TTC549 (cell line): ENCODE measurements around the gene C11orf68.
"Not testable (repeated sequence)": the region's sequence is repeated elsewhere in the genome, so short reads cannot be mapped to it uniquely, and the experiment has no call there.

Experiments
- FAIRE-seq: peaks from 2 replicates; lab custom pipeline; 2012; peaks lifted over from hg19 to GRCh38; lab: Jason Lieb, UNC

Gene C11orf68

DNA sequence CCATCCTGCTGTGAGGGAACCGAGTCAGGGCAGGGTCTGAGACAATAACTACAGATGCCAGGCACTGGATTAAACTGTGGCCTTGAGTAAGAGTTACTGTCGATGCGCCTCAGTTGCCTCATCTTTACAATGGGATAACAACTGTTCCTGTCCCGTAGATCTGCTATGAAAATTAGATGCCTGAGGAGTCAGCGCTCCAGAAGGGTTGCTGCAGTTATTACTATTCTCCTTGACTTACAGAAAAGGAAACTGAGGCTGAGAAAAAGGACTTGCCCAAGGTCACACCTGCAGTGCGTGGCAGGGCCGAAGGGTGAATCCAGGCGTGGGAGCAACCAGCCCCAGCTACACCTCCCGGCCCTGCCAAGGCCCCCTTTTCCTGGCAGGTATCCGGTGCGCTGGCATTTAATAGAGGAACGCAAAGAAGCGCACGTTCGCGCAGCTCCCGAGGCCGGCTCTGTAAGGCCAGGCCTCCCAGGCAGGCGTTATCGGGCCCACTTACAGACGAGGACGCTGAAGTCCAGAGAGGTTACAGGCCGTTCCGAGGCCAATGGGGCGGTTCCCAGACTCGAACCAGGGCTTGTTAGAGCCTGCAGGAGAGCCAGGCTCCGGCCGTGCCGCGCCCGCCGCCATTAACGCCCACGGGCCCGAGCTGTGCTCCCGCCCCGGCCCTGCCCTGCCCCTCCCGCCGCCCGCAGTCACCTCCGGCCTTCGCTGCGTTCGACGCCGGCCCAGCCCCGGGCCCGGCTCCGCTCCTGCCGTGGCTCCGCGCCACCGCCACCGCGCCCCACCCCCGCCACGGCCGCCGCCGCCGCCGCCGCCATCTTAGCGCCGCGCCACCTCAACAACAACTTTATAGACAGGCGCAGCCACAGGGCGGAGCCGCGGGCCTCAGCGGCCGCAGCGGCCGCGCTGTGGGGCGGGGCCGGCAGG is at the start of gene C11orf68:
Gene C11orf68, minus strand, starts transcription at position 852 of the 930 bp plus-strand sequence. Its CDS starts 31 bp downstream, at position 821.
- no peak for FAIRE-seq

DNA sequence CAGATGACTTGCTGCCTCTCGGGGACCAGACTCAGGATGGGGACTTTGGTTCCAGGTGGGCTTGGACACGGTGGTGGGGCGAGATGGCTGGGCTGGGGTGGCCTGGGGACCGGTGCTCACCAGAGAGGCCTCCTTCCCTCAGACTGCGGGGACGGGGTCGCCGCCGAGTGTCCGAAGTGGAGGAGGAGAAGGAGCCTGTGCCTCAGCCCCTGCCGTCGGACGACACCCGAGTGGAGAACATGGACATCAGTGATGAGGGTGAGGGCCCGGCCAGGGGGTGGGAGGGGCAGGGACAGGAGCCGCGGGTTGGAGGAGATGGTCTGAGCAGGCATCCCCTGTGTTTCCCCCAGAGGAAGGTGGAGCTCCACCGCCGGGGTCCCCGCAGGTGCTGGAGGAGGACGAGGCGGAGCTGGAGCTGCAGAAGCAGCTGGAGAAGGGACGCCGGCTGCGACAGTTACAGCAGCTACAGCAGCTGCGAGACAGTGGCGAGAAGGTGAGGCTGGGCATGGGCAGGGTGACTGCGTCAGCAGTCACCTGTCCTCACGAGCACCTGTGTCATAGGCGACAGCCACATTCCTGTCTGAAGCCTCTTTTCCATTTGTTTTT is 48.6 kb upstream of the C11orf68 start:
- no peak for FAIRE-seq

DNA sequence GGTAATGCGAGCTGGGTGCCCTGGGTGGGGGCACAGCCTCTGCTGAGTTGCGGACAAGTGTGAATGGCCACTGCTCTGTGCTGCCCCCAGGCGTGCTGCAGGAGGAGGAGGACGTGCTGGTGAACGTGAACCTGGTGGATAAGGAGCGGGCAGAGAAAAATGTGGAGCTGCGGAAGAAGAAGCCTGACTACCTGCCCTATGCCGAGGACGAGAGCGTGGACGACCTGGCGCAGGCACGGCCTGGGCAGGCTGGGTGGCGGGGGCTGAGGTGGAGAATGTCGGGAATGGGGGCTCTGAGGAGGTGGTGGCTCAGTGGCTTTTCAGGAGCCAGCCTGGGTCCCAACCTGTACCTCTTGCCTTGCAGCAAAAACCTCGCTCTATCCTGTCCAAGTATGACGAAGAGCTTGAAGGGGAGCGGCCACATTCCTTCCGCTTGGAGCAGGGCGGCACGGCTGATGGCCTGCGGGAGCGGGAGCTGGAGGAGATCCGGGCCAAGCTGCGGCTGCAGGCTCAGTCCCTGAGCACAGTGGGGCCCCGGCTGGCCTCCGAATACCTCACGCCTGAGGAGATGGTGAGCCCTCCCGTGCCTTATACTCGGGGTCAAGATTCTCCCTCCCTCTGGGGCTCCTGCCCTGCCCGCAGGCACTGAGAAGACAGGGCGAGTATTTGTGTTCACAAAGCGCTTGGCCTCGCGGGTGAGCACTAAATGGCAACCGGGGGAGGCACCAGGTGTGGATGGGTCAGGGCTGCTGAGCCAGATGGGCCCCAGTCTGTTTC is 47.3 kb upstream of the C11orf68 start:
- FAIRE-seq: no peak

DNA sequence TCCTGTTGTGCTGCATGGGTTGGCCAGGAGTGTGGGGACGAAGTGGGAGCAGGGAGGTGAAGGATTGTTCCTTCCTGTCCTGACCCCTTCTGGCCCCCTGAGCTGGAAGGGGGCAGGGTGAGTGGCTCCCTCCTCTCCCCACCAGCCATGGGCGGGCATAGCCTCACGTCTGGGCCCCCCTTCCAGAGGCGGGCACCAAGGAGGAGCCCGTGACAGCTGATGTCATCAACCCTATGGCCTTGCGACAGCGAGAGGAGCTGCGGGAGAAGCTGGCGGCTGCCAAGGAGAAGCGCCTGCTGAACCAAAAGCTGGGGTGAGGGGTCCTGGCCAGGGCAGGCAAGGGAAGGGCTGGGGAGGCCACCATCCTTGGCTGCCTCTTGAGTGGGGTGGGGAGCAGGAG is 46.0 kb upstream of the C11orf68 start:
- no peak for FAIRE-seq

DNA sequence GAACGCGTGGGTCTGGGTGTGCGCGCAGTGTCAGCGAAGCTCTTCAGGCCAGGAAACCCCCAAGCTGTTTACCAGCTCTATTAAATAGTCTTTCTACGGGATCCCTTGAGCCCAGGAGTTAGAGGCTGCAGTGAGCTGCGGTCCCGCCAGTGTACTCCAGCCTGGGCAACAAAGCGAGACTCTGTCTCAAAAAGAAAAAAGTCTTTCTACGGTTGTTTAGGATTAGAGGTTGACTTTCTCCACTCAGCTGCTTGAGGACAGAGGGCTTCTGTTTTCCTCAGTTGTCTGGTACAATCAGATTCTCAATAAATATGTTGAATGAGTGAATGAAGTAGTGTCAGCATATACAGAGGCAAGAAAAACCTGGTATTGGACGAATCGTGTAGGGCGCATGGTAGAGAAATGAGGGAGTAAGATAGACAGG is 43.3 kb upstream of the C11orf68 start:
- no peak for FAIRE-seq

DNA sequence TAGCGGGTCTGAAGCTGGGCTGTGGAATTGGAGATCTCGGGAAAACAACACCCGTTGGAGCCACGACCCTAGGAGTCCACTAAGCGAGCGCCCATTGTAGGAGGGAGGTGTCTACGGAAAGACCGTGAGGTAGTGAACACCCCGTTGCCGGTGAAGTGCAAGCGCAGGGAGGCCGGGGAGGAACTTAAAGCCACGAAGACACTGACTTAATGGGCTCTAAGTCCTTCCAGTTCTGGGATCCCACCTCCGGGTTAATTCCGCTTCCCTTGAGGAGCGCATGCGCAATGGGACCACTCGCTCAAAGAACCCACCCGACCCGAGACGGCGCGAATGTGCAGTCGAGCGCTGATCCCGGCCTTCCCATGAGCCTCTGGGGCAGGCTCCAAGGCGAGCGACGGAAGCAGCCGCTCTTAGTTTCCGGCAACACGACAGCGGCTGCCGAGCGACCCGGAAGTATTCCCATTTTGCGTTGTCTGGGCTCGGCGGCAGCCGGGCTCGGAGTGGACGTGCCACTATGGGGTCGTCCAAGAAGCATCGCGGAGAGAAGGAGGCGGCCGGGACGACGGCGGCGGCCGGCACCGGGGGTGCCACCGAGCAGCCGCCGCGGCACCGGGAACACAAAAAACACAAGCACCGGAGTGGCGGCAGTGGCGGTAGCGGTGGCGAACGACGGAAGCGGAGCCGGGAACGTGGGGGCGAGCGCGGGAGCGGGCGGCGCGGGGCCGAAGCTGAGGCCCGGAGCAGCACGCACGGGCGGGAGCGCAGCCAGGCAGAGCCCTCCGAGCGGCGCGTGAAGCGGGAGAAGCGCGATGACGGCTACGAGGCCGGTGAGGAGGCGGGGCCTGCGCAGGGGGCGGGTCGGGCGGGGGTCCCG is 42.6 kb upstream of the C11orf68 start, which contains the start of gene SART1:
Gene SART1, plus strand, starts transcription at position 468 of the 874 bp plus-strand sequence. Its CDS starts 47 bp downstream, at position 515.
- peak; percentile 83 for FAIRE-seq

DNA sequence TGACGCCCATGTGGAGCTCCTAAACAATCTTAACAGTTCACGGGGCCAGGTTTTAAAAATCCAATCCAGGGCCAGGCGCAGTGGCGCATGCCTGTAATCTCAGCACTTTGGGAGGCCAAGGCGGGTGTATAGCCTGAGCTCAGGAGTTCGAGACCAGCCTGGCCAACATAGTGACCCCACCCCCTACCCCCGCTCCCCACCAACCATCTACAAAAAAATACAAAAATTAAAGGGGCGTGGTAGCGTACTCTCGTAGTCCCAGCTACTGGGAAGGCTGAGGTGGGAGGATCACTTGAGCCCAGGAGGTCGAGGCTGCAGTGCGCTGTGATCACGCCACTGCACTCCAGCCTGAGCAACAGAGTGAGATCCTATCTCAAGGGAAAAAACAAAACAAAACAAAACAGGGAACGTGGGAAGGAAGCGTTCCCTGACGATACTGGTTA is 42.0 kb upstream of the C11orf68 start:
- no peak for FAIRE-seq

DNA sequence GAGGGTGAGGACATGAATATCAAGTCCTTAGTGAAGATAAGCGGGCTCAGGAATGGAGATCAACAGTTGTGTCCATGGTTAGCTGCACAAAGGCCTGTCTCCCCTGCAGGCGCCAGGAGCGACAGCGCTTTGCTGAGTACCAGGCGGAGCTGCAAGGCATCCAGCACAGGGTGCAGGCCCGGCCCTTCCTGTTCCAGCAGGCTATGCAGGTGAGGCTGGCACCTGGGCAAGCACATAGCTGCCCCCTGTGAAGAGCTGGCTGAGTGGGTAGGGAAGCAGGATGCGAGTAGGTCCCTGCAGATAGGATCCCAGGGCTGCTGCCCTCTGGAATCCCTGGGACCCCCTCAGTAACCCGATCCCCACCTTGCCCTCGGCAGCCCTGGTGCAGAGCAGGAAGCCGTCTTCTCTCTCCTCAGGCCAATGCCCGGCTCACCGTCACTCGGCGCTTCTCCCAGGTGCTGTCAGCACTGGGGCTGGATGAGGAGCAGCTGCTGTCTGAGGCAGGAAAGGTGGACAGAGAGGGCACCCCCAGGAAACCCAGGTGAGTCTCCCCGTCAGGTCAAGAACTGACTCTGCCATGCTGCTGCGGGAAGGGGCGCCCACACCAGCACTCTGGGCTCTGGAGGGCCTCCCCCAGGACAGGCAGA is 40.0 kb upstream of the C11orf68 start:
- FAIRE-seq: no peak

DNA sequence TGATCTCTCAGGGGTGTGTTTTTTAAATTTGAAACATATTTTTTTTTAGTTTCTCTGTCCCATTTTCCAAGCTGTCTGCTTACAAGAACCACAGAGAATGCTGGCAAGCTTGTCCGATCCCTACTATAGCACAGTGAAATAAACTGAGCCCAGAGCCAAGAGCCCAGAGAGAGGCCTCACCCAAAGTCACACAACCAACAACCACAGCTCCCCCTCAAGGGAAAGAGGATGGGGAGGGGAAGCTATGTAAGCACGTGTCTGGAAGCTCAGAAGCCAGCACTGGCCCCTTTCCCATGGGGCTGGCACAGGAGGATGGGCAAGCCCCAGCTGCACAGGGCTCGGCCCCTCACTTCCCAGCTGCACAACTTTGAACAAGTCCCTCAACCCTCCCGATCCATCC is 39.4 kb upstream of the C11orf68 start:
- no peak for FAIRE-seq

DNA sequence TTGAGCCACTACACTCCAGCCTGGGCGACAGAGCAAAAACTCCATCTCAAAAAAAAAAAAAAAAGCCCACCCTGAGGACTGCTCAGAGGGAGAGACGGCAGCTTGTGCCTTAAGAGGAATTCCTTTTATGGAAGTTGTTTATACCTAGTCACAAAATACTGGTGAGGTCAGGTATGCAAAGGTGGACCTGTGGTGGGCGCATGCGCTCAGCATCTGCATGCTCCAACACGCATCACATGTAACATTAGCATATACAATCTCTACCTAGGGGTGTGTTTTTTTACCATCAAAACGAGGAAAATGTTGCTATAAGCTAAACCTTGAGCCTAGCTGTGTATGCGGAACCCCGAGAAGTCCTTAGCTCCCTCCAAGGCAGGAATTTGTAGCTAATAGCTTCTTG is 35.9 kb upstream of the C11orf68 start:
- FAIRE-seq: no peak

DNA sequence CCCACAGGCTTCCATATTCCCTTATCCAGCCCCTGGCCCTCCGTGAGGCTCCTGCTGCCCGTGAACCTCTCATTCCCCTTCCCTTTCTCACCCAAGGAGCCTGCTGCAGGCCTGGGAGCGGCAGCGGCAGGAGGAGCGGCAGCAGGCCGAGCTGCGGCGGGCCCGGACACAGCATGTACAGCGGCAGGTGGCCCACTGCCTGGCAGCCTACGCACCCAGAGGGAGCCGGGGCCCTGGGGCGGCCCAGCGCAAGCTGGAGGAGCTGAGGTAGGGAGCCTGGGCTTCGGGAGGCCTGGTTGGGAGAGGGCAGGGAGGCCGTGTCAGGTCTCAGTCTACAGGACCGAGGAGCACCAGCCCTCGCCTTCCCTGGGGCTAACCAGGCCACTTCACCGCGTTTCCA is 34.6 kb upstream of the C11orf68 start:
- FAIRE-seq: no peak

DNA sequence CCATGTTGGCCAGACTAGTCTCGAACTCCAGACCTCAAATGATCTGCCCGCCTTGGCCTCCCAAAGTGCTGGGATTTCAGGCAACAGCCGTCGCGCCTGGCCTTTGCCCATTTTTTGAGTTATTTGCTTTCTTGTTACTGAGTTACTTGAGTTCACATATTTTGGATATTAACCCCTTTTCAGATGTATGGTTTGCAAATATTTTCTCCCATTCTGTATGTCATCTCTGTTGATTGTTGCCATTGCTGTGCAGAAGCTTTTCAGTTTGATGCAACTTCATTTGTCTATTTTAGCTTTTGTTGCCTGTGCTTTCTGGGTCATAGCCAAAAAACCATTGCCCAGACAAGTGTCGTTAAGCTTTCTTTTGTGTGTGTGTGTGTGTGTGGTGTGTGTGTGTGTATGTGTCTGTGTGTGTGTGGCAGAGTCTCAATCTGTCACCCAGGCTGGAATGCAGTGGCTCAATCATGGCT is 33.2 kb upstream of the C11orf68 start:
- FAIRE-seq: no peak

DNA sequence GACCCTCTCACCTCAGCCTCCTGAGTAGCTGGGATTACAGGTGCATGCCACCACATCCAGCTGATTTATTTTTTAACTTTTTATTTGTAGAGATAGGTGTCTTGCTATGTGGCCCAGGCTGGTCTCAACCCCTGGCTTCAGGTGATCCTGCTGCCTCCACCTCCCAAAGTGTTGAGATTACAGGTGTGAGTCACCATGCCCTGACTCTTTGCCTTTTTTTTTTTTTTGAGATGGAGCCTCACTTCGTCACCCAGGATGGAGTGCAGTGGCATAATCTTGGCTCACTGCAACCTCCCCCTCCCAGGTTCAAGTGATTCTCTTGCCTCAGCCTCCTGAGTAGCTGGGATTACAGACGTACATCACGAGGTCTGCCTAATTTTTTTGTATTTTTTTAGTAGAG is 32.8 kb upstream of the C11orf68 start:
- FAIRE-seq: not testable (repeated sequence)

DNA sequence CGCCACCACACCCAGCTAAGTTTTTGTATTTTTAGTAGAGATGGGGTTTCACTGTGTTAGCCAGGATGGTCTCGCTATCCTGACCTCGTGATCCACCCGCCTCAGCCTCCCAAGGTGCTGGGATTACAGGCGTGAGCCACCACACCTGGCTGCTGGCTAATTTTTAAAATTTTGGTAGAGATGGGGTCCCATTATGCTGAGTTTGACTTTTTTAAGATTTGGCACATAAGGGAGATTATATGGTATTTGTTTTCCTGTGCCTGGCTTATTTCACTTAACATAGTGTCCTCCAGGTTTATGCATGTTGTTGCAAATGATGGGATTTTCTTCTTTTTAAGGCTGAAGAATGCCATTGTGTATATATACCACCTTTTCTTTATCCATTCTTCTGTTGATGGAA is 31.8 kb upstream of the C11orf68 start:
- FAIRE-seq: not testable (repeated sequence)

DNA sequence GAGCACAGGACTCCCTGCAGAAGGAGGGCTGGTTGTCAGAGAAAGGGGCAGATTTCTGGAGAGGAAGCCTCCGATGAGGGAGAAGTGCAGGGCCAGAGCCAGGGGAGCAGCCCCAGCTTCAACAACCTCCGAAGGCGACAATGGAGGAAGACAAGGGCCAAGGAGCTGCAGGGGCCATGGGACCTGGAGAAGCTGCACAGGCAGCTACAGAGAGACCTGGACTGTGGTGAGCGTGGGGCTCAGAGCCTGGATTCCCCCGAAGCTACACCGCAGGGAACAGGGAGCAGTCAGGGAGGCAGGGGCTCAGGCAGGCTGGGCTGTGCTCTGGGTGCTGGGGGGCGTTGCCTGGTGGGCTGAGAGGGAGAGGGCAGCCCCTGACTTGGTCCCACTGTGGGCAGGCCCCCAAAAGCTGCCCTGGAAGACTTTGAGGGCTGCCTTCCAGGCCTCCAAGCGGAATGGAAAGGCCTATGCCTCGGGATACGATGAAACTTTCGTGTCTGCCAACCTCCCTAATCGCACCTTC is 28.8 kb upstream of the C11orf68 start:
- no peak for FAIRE-seq

DNA sequence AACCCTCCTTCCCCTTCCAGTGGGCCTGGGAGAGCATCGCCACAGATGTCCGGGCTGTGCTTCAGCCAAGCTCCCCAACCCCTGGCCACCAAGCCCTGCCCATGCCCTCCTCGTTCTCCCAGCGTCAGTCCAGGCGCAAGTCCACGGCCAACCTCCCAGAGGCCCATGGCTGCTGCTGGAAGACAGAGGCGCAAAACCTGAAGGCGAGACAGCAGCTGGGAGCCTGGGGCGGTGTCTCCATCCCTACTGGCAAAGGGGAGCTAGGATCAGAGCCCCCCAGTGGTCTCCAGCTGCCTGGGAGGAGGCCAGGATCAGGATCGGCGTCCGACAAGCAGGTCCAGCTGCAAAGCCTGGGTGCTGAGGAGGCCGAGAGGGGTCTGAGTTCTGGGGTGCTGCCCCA is 28.3 kb upstream of the C11orf68 start:
- FAIRE-seq: no peak

DNA sequence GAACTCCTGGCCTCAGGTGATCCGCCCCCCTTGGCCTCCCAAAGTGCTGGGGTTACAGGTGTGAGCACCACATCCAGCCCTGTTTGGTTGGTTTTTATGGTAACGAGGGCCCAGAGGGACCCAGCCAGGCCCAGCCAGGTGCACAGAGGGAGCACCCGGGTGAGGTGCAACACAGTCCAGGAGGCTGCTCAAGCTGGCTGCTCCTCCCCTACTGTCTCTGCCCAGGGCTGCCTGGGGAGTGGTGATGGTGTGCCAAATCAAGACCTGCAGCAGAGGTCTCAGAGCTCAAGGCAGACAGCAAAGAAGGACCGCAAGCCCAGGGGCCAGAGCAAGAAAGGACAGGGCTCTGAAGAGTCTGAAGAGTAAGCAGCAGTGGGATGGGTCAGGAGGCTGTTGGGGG is 27.8 kb upstream of the C11orf68 start:
- no peak for FAIRE-seq

DNA sequence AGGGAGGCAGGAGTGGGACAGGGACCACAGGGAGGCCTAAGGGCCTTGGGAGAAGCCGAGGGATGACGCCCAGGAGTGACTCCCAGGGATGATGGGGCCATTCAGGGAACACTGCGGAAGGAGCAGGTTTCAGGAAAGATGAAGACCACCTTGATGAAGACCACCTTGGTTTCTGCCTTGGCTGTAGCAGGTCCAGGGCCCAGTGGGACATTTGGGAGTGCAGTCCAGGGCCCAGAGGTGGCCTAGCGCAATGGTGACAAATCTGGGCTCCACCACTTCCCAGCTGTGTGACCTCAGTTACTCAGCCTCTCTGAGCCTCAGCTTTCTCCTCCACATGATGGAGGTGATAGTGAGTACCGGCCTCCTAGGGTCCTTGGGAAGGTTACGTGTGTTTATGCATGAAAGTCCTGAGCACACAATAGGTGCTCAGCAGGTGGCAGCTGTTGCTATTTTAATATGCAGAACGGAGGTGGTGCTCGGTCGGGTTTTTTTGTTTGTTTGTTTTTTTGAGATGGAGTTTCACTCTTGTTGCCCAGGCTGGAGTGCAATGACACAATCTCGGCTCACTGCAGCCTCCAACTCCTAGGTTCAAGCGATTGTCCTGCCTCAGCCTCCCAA is 27.2 kb upstream of the C11orf68 start:
- FAIRE-seq: no peak

DNA sequence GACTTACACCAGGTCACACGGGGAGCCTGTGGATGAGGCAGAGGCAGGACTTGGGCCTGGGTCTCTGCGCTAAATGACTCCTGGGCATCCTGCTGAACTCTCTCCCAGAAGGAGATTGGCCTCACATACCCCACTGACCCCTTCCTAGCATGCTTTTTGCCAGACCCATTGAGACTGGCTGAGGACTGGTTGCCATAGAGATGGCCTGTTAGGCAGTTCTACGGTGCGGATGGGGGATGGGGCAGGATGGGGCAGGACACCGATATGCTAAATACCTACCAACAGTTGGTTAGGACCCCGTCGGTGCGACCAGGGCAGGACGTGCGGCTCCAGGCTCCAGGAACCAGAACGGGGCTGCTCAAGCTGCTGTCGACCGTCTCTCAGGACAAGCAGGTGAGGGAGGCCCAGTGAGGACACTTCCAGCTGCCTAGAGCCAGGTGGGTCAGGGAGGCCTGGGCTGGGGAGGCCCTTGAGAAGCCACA is 26.6 kb upstream of the C11orf68 start, which contains the start of gene TSGA10IP:
Gene TSGA10IP, plus strand, starts transcription at position 51 of the 482 bp plus-strand sequence. Its CDS starts 196 bp downstream, at position 247.
- FAIRE-seq: no peak

DNA sequence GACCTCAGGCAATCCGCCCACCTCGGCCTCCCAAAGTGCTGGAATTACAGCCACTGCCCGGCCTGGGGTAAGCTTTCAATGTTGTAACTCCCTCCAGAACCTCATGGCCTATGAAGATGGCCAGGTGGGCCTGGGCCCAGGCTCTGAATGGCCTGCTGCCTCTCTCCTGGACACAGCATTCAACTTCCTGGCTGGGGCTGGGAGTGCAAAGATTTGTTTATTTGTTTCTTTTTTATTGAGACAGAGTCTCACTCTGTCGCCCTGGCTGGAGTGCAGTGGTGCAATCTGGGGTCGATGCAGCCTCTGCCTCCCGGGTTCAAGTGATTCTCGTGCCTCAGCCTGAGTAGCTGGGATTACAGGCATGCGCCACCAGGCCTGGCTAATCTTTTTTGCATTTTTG is 25.9 kb upstream of the C11orf68 start:
- no peak for FAIRE-seq
